GM18502 (cell line): ENCODE data around the gene PNPLA1.

ENCODE experiments used
- ATAC-seq: cut with Tn5 transposase; IDR thresholded peaks from one replicate; pipeline ENCODE4 v1.9.1; 2021; ENCODE audit warnings: mild to moderate bottlenecking; ENCODE audit not compliant: unreplicated experiment, poor library complexity

PNPLA1 gene, protein sequence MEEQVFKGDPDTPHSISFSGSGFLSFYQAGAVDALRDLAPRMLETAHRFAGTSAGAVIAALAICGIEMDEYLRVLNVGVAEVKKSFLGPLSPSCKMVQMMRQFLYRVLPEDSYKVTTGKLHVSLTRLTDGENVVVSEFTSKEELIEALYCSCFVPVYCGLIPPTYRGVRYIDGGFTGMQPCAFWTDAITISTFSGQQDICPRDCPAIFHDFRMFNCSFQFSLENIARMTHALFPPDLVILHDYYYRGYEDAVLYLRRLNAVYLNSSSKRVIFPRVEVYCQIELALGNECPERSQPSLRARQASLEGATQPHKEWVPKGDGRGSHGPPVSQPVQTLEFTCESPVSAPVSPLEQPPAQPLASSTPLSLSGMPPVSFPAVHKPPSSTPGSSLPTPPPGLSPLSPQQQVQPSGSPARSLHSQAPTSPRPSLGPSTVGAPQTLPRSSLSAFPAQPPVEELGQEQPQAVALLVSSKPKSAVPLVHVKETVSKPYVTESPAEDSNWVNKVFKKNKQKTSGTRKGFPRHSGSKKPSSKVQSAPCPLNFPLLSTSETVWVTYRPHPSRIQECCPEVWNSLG

DNA sequence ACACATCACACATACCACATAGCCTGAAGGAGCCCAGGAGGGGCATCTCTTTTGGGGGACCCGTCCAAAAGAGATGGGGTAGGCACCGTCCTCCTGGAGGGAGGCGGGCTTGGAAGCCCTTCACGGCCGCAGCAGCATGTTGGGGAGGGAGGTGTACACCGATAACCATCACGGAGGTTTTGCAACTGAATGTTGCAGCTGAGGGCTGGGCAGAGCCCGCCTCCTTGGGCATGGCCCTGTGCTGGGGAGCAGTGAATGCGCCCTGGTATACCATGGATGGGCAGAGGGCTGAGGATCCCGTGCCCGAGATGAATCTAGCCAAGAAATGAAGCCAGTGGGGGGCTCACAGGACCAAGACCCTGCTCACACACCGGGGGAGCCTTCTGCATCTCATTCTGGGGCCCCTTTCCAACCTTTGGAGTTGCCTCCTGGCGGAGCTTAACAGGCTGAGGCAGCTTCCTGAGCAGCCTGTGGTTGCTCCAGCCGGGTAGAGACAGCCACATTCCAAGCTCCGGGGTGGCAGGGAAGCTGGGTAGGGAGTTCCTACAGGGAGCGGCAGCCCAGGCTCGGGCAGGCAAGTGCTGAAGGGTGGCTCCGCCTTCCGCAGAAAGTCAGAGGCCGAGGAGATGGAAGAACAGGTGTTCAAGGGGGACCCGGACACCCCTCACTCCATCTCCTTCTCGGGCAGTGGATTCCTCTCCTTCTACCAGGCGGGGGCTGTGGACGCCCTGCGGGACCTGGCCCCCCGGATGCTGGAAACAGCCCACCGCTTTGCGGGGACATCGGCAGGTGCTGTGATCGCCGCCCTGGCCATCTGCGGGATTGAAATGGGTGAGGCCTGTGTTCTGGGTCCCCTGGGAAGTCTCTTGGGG lies at the start of gene PNPLA1:
Gene PNPLA1 (plus strand): TSS at position 227 of the 872 bp plus-strand sequence. CDS start 400 bp downstream, at position 627.
- no peak for ATAC-seq

DNA sequence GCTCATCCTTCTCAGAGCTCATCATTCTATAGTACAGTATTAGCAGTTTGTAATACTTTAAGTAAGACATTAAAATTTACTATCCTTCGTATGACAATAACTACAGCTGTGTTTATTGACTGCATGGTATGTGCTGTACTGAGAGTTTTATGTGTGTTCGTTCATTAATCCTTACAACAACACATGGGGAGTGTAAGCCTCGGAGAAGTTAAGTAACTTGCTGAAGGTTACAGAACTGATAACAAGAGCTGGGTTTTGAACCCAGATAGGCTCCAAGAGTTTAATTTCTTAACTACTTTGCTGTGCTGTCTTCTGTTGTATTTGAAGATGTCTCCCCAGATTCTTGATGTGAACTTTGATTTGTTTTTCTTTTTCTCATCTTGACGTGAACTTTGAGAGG lies 49.6 kb upstream of the PNPLA1 start:
- no peak for ATAC-seq

DNA sequence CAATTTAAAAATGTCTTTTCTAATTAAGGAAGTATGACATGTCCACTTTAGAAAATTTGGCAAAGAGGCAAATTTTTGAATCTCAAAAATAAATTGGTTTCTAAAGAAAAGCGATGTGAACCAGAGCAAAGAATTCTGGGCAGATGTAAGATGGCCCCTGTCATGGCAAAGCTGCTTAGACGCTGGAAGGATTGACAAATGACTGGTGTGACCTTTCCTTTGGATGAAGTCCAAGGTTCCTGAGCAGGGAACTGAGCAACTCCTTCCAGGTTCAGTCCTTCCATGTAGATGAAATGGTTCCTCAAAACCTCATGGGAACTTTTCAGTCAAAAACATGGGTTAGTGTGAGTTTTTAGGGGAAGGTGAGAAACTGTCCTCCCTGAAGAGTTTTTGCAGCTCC lies 48.2 kb upstream of the PNPLA1 start:
- no peak for ATAC-seq

DNA sequence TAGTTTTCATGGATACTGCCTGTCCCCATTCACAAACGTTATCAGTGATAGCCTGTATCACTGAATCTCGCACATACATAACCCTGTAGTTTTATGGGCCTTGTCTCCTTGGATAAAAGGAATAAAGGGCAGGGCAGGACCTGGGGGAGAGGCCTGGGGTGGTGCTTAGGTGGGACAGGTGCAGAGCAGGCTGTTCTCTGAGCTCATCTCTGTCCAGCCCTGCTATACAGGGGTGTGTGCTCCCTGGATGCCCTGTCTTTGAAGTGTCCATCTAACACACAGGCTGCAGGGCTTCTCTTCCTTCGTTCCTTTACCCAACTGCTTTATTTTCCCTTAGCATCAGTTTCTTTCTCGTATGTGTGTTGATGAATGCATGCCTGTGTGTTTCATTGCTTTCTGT lies 46.9 kb upstream of the PNPLA1 start:
- ATAC-seq = no peak

DNA sequence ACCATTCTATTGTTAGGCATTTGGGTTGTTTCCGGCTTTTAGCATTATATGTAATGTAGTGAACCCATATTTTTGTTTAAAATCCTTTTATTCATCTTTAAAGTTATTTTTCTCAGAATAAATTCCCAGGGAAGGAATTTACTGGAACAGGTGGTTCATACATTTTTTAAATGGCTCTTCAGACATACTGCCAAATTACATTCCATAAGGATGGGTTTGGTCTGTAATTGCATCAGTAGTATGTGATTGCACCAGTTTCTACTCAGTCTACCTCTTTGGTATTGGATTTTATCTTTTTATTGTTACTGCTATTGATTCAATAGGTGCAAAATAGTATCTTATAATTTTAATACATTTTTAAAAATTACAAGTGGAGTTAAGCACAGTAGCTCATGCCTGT lies 46.2 kb upstream of the PNPLA1 start:
- ATAC-seq = no peak

DNA sequence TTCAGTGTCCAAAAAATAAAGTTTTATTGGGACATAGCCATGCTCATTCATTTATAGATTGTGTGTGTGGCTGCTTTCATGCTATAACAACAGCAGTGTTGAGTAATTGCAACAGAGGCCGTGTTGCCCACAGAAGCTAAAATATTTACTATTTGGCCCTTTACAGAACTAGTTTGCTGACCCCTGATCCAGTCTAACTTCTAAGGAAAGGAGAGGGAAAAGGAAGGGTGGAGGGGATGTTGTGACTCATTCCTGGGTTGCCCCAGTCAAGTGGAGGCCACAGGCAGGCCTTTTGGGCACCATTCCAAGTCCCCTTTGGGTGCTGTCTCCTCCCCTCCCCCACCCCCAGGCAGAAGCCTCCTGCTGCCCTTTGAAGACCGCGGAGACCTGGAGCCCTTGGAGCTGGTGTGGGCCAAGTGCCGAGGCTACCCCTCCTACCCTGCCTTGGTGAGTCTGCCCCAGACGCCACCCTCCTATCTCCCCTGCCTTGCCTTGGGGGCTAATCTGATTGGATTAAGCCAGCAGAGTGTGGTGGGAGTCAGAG lies 44.9 kb upstream of the PNPLA1 start:
- ATAC-seq = no peak

DNA sequence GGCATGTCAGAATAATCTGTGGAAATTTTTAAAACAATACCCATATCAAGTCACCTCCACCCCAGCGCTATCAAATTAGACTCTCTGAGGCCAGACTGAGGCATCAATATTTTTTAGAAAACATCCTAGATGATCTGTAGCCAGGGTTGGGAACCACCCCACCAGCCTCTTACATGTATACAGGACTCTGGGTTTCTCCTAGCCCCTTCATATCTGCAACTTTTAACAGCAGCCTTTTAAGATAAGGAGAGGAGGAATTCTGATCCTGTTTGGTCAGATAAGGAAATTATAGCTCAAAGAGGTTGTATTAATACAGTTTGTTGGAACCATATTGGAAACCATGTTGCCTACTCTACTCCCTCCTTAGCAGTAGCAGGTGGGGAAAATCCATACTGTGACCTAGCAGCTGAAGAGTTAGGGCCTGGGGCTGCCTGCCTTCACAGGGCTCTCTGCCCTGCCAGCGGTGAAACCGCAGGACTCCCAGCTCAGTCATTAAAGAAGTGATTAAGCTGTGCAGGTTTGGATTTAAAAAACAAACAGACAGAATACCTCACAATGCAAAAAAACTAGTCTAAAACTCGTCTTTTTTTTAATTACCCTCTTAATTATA lies 43.3 kb upstream of the PNPLA1 start:
- ATAC-seq = no peak

DNA sequence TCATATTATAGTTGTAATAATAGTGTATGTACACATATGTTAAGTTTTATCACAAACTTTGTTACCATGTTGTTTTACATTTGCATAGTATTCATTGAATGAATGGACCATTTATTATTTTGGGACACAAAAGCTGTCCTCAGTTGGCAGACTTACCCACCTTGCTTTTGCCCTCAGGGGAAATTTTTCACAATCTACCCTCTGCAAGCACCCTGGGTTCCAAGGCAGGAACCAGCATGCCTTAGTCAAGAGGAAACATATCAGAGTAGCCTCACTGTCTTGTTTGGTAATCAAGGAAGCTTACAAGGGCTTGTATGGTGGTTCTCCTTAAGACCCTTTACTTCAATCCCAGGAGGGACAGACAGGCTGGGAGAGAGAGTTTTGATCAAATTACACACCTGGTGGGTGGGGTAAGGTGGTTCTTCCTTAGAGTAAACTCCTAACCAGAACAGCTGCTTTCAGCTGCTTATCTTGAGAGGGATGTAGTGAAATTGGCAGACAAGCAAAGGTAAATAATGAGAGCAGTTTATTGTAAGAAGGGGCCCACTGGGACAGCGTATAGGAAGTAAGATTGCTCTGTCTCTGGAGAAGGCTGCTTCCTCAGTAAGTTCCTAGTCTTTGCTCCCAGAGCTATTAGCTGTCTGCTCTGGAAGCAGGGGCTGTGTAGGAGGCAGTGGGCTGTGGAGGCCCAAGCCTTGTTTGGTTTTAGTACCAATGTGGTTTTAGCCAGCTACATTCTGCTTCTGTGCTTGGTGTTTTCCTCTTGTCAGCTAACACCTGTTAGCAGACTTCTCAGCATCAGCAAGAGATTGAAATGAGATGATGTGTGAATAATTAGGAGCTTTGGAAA lies 42.3 kb upstream of the PNPLA1 start:
- no peak for ATAC-seq

DNA sequence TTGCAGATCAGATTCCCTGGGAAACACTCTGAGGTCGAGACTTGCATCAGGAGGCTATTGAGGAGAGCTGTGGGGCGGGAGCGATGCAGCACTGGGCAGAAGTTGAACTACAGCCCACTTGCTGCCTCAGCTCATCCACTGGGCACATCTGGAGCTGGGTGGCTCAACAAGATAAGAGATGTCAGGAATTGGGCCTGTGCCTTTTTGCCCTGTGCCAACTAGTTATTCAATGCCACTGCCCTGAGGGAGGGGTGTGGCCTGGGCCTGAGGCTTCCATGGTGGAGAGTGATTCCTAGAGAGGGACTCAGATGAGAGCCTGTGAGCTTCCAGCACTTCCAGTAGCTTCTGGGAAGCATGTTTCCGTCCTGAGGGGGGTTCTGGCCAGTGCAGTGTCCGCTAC lies 40.6 kb upstream of the PNPLA1 start:
- no peak for ATAC-seq

DNA sequence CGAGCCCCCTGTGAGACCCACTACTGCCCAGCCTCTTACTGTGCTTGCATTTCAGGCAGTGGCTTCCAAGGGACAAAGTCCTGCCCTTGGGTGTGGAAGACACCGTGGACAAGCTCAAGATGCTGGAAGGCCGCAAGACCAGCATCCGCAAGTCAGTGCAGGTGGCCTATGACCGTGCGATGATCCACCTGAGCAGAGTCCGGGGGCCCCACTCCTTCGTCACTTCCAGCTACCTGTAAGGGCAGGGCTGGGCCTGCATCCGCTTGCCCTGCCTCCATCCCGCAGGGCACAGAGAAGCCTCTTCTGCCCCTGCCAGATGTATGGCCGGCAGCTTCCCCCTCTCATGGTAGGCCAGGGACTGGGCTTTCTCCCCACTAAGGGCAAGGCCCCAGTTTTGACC lies 39.5 kb upstream of the PNPLA1 start:
- ATAC-seq = no peak

DNA sequence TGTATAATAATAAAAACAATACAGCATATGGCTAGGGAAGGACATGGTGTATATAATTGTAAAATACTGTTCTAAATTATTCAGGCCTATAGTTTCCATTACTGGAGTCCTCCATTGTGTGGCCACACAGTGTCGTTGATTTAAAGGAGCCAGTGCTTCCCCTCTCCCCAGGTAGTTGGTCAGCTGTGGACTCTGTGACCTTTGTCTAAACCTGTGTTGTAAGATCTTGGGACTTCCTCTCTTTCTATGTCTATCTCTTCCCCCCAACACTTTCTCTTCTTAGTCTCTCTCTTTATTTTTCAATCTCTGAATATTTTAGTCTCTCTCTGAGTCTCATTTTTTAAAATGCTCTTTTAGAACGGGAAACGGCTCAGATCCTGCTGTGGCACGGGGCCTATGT lies 37.7 kb upstream of the PNPLA1 start:
- ATAC-seq = no peak

DNA sequence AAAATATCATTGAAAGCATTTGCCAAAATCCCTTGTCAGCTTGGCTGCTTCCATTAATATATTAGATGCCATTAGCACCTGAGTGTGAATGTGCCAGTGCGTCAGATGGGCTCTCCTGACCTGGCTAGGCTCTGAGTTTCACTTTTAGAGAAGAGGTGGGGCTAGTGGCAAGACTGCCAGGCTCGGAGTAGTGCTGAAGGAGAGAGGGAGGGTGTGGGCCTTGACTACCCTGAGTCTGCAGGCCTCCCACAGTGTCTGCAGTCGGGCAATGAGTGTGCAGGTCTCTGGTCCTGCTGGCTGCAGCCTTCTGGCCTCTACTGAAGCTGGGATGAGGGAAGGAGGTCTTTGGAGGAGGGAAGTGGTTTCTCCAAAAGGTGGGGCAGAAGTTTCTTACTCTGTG lies 34.6 kb upstream of the PNPLA1 start:
- no peak for ATAC-seq

DNA sequence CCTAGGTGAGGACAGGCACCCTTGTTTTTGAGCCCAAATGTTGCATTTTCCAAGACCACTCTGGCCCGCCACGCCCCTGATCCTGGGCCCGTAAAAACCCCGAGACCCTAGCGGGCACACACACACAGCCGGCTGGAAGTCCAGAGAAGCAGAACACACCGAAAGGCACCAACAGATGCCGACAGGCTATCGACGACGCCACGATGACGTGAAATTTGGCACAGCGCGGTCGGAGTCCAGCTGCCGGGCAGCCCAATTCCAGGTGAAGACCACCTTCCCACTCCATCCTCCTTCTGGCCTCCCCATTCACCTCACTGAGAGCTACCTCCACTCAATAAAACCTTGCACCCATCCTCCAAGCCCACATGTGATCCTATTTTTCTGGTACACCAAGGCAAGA lies 34.0 kb upstream of the PNPLA1 start:
- ATAC-seq = no peak

DNA sequence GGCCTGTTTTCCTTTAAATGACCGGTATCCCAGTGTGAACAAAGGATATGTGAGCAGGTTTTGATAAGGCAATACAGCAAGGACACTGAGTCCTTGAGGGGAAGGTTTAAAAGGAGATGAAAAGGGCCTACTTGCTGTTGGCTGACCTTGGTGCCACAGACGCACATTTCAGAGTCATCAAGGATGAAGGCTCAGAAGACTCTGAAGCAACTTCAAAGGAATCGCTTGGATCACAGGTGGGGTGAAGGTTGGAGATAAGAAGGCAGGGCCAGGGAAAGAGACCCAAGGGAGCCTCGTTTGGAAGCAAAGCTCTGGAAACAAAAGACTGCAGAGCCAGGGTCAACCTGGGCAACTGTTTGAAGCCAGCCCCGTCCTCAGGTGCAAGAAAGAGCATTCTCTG lies 30.1 kb upstream of the PNPLA1 start:
- ATAC-seq = no peak

DNA sequence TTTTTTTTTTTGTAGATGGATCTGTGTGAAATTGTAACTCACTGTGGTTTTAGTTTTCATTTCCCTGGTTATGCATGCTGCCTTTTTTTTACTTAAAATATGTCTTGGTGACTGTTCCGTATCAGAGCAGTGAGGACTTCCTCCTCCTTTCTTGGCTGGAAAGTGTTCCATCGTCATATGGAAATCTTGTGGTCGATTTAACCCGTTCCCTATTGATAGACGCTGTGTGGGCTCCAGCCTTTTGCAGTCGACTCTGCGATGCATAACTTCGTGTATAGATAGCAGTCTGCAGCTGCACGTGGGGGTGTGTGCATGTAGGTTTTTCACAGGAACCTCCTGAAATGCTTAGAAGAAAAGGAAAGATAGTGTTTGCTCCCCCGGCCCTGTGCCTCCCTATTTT lies 28.1 kb upstream of the PNPLA1 start:
- ATAC-seq = no peak

DNA sequence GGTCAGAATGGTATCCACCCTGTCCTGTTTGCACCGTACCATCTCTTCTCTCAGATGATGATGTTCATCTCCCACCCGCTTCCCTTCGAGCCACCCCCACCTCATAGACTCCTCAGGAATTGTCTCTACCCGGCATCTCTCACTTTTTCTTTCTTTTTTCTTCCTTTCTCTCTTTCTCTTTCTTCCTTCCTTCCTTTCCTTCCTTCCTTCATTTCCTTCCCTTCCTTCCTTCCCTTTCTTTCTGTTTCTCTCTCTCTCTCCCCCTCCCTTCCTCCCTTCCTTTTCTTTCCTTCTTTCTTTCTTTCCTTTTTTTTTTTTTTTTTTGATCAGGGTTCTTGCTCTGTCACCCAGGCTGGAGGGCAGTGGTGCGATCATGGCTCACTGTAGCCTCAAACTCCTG lies 27.7 kb upstream of the PNPLA1 start:
- no peak for ATAC-seq

DNA sequence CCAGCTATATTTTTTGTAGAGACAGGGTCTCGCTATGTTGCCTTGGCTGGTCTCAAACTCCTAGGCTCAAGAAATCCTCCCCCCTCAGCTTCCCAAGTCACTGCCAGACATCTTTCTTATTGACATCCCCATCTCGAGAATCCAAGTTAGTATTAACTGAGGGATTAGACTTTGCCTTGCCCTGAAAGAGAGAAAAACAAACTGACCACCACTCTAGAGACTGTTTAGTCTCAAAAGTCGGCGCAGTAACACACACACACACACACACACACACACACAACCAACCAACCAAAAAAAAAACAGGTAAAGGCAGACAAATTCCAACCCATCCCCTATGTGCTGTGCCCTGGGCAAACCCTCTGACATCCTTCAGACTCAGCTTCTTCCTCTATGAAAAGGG lies 27.2 kb upstream of the PNPLA1 start:
- ATAC-seq = no peak

DNA sequence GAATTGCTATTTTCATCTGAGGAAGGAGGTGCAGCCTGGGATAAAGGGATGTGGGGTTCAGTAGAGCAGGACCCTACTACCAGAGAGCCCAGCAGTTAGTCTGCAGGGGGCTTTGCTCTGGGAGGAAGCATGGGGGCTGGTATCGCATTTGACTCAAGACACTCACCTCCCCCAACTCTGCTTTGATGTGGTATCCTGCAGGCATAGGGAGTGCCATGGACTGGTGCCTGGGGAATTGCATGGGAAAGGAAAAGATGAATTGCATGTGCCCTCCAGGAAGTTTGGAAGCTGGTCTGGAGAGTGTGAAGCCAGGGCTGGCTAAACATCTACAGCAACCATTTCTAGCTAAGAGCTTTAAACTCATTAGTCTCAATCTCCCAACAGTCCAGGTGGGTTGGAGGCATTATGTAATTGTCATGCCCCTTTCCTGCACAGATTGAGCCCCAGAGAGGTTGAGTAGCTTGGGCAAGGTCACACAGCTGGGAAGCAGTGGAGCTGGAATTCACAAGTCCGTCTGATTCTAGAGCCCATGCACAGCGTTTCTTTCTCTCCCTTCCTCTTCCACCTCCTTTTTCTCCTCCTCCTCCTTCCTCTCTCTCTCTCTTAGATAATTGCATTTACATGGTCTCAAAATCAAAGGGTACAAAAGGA lies 26.2 kb upstream of the PNPLA1 start:
- ATAC-seq = no peak

DNA sequence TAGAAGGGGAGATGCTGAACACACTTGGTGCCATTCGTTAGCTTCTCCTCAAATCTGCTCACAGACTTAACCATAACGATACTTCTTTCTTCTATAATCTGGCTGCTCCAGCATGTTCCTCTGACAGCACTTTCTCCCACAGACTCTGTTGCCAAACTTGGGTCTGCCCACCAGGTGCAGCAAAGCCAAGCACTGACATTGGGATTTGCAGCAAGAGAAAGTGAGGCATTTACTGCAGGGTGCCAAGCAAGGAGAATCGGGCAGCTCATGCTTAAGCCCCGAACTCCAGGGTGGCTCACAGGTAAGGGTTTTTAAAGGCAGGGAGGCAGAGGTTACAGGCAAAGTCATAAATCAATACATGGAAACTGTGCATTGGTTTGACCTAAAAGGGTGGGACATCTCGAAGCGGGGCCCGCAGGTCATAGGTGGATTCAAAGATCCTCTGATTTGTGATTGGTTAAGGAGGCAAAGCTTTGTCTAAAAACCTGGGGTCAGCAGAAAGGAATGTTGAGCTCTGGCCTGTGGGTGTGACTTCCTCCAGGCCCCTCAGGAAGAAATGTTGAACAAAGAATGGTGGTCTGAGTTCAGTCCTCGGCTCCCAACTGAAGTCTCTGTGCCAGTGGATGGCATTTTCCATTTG lies 25.1 kb upstream of the PNPLA1 start:
- ATAC-seq = no peak
